Endodermal cell (in vitro differentiated cells): ENCODE data around the gene FAM168A. TPM values are rescaled to one million over a fixed set of nuclear protein-coding genes. Genes with fewer than 3 reads are reported as not detected.
"Not testable (repeated sequence)": the region's sequence is repeated elsewhere in the genome, so short reads cannot be mapped to it uniquely, and the experiment has no call there.

Experiments used
- DNase-seq: peaks from one replicate; pipeline ENCODE4 v3.0.0-alpha.2; 2017
- H3K27ac ChIP-seq: 2 replicates; pipeline ENCODE4 v1.5.1; 2013; ENCODE audit warnings: mild to moderate bottlenecking, low read depth, low read length, moderate library complexity
- H3K27me3 ChIP-seq: 2 replicates; pipeline ENCODE4 v1.6.1; 2013; ENCODE audit warnings: mild to moderate bottlenecking, low read length, moderate library complexity; ENCODE audit not compliant: insufficient read depth, control insufficient read depth, poor library complexity, severe bottlenecking
- H3K36me3 ChIP-seq: 2 replicates; pipeline ENCODE4 v1.7.0; 2013; ENCODE audit warnings: mild to moderate bottlenecking, low read length, moderate library complexity; ENCODE audit not compliant: control insufficient read depth, insufficient read depth
- H3K4me1 ChIP-seq: one replicate; pipeline ENCODE4 v1.7.0; 2013; ENCODE audit warnings: low read length; ENCODE audit not compliant: control insufficient read depth, insufficient read depth
- H3K4me3 ChIP-seq: 2 replicates; pipeline ENCODE4 v1.5.1; 2013; ENCODE audit warnings: mild to moderate bottlenecking, low read length, moderate library complexity
- H3K9ac ChIP-seq: 2 replicates; pipeline ENCODE4 v1.6.1; 2013; ENCODE audit warnings: mild to moderate bottlenecking, low read length, moderate library complexity; ENCODE audit not compliant: poor library complexity, severe bottlenecking; ENCODE audit errors: extremely low read depth
- H3K9me3 ChIP-seq: 2 replicates; pipeline ENCODE4 v1.6.1; 2013; ENCODE audit warnings: mild to moderate bottlenecking, low read length, moderate library complexity; ENCODE audit not compliant: control insufficient read depth
- H3K27ac Mint-ChIP-seq: 2 replicates; pipeline ENCODE4 v1.8.0; 2020; ENCODE audit warnings: mixed read lengths
- H3K27me3 Mint-ChIP-seq: 2 replicates; pipeline ENCODE4 v1.8.0; 2021; ENCODE audit warnings: mild to moderate bottlenecking, mixed read lengths; ENCODE audit not compliant: insufficient read depth
- H3K36me3 Mint-ChIP-seq: 2 replicates; pipeline ENCODE4 v1.8.0; 2020; ENCODE audit warnings: low read depth, mixed read lengths
- H3K4me1 Mint-ChIP-seq: 2 replicates; pipeline ENCODE4 v1.8.0; 2020; ENCODE audit warnings: mixed read lengths
- H3K4me3 Mint-ChIP-seq: 2 replicates; pipeline ENCODE4 v1.8.0; 2020; ENCODE audit warnings: mild to moderate bottlenecking, moderate library complexity, mixed read lengths
- H3K9me3 Mint-ChIP-seq: 2 replicates; pipeline ENCODE4 v1.8.0; 2020; ENCODE audit warnings: mild to moderate bottlenecking, mixed read lengths
- WGBS, 2 experiments: methylation state at CpG; one replicate each; pipeline versions ENCODE4 v1.1.5 to v1.1.7; 2013; ENCODE audit warnings: missing lambda C conversion rate in 2 of 2, mixed read lengths in 1 of 2; ENCODE audit not compliant: insufficient coverage in 1 of 2, insufficient read length in 1 of 2; 5-methylcytosine and 5-hydroxymethylcytosine counted together
- total RNA-seq, 2 donors: library from RNA; stranded (reverse); fragmentation: NEBNext Ultra II Directional in 1 of 2; extraction: Animal tissue kit (Norgen Biotek cat#: 25700) in 1 of 2; gene quantifications; 2 replicates in 1 of 2; 3 replicates in 1 of 2; pipeline ENCODE4 v1.2.1, GENCODE V29; 2021
- TF ChIP-seq, protein P1 (sequence below): fragments of 200-600 bp; sonication (generic); conservative IDR thresholded peaks from 2 replicates; pipeline ENCODE4 v1.5.0; 2021; ENCODE audit warnings: antibody characterized with exemption, mild to moderate bottlenecking

Gene FAM168A
- total RNA-seq, 2 donors from 2014 or later: 27.4 to 31.6 TPM

DNA sequence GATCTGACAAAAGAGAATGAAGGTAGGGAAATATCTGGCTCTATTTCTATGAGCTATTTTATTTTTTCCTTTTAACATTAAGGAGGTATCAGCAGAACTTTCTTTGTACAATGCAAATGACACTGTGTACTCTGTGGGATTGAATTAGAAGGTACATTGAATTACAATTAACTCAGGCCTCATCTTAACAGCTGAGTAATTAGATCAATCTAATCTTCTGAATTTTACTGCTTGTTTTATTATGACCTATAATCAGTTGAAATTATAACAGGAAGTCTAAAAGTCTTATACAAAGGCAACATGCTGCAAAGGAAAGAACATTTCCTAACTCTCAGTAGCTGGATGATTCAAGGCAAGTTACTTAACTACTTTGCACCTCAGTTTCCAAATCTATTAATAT, 151.9 kb downstream of the FAM168A start:
- Mint-ChIP-seq H3K36me3 (peaks cover 6% of the 10 kb centered on the region), H3K27me3 (peaks cover 2% of the 10 kb centered on the region), H3K4me3 (no peak overlapping the region), H3K9me3 (no peaks in the 10 kb centered on the region), H3K4me1 (peaks cover 21% of the 10 kb centered on the region), H3K27ac (no peak overlapping the region)
- peaks cover 11% of the 10 kb centered on the region for H3K4me1 ChIP-seq
- no peak overlapping the region for H3K27ac ChIP-seq
- no peak overlapping the region for H3K4me3 ChIP-seq
- TF ChIP-seq, protein P1, sequence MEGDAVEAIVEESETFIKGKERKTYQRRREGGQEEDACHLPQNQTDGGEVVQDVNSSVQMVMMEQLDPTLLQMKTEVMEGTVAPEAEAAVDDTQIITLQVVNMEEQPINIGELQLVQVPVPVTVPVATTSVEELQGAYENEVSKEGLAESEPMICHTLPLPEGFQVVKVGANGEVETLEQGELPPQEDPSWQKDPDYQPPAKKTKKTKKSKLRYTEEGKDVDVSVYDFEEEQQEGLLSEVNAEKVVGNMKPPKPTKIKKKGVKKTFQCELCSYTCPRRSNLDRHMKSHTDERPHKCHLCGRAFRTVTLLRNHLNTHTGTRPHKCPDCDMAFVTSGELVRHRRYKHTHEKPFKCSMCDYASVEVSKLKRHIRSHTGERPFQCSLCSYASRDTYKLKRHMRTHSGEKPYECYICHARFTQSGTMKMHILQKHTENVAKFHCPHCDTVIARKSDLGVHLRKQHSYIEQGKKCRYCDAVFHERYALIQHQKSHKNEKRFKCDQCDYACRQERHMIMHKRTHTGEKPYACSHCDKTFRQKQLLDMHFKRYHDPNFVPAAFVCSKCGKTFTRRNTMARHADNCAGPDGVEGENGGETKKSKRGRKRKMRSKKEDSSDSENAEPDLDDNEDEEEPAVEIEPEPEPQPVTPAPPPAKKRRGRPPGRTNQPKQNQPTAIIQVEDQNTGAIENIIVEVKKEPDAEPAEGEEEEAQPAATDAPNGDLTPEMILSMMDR: no peak
- H3K36me3 ChIP-seq: peaks cover 4% of the 10 kb centered on the region
- no peaks in the 10 kb centered on the region for H3K9me3 ChIP-seq
- H3K9ac ChIP-seq: no peak overlapping the region
- H3K27me3 ChIP-seq: no peaks in the 10 kb centered on the region
- DNase-seq: no peak

- no peaks in the 10 kb centered on the region for H3K9me3 ChIP-seq
- peaks cover 30% of the 10 kb centered on the region for H3K4me1 Mint-ChIP-seq
- WGBS, 2 experiments: 92 to 100% methylated on average over 2 to 5 of the region's 5 CpGs
- no peaks in the 10 kb centered on the region for H3K27me3 Mint-ChIP-seq
- H3K36me3 Mint-ChIP-seq: peaks cover 6% of the 10 kb centered on the region
- H3K4me1 ChIP-seq: peaks cover 2% of the 10 kb centered on the region
- H3K4me3 ChIP-seq: no peak overlapping the region
- H3K36me3 ChIP-seq: no peaks in the 10 kb centered on the region
- H3K27me3 ChIP-seq: no peaks in the 10 kb centered on the region
- TF ChIP-seq, protein P1: no peak
- H3K9me3 Mint-ChIP-seq: no peaks in the 10 kb centered on the region
- no peak overlapping the region for H3K27ac Mint-ChIP-seq
- H3K9ac ChIP-seq: no peak overlapping the region
- no peak overlapping the region for H3K27ac ChIP-seq
- DNase-seq: no peak
- H3K4me3 Mint-ChIP-seq: no peak overlapping the region
These were observed 158.7 kb downstream of the FAM168A start for GRCh38 chr11:73439002-73439843.

DNA sequence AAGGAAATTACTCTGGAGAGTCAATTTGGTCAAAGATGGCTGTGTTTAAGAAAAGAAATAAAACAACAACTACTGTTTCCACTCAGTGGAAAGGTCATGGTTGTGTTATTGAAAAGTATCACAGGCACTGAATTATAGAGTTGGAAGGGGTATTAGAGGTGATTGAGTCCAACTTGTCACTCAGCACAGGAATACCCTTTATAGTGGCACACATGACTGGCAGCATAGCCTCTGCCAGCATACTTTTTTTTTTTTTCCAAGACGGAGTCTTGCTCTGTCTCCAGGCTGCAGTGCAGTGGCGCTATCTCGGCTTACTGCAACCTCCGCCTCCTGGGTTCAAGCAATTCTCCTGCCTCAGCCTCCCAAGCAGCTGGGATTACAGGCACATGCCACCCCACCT, 161.1 kb downstream of the FAM168A start:
- H3K4me1 Mint-ChIP-seq: peaks cover 24% of the 10 kb centered on the region
- 80 to 99% methylated on average over 1 to 4 of the region's 4 CpGs for WGBS, 2 experiments
- not testable (repeated sequence) for H3K27me3 ChIP-seq, H3K27ac ChIP-seq, H3K9me3 Mint-ChIP-seq, H3K27ac Mint-ChIP-seq, H3K4me3 Mint-ChIP-seq, H3K4me1 ChIP-seq, DNase-seq, H3K27me3 Mint-ChIP-seq, H3K4me3 ChIP-seq, H3K36me3 Mint-ChIP-seq, H3K9ac ChIP-seq, H3K9me3 ChIP-seq, H3K36me3 ChIP-seq
